ENCODE results near the gene HLA-DOA.

HLA-DOA gene

DNA sequence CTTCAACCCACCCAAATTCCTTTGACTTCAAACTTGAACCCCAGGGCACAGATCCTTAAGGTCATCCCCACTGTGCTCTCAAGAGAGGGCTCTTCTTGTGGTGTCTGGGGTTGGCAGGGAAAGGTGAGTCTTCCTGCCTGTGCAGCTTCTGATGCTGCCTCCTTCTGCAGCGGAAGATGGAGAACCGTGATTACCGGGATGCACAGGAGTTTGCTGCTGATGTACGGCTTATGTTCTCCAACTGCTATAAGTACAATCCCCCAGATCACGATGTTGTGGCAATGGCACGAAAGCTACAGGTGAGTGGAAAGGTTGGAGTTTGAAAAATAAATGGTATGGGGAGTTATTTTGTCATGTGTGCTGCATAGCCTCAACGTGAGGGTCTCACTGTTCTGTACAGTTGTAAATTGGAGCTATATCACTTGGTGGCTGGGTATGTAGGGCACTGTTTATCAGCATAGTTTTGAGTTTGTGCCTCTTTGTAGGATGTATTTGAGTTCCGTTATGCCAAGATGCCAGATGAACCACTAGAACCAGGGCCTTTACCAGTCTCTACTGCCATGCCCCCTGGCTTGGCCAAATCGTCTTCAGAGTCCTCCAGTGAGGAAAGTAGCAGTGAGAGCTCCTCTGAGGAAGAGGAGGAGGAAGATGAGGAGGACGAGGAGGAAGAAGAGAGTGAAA is 32.0 kb downstream of the HLA-DOA start:
- DNase-seq: no peak

DNA sequence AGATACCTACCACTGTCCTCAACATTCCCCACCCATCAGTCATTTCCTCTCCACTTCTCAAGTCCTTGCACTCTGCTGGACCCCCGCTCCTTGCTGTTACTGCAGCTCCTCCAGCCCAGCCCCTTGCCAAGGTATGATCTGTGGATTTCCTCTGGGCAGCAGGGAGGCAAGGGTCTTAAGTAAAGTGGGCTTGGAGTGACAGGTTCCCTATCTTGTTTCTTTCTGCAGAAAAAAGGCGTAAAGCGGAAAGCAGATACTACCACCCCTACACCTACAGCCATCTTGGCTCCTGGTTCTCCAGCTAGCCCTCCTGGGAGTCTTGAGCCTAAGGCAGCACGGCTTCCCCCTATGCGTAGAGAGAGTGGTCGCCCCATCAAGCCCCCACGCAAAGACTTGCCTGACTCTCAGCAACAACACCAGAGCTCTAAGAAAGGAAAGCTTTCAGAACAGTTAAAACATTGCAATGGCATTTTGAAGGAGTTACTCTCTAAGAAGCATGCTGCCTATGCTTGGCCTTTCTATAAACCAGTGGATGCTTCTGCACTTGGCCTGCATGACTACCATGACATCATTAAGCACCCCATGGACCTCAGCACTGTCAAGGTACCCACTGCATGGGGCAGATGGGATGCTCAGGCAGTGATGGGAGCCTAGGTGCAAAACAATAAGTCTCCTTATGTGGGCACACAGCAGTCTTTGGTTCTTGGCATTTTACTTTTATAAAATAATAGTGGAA is 32.9 kb downstream of the HLA-DOA start:
- DNase-seq: no peak

- DNase-seq: no peak
Observed at GRCh38 chr6:32975886-32976285, 33.5 kb downstream of the HLA-DOA start.

DNA sequence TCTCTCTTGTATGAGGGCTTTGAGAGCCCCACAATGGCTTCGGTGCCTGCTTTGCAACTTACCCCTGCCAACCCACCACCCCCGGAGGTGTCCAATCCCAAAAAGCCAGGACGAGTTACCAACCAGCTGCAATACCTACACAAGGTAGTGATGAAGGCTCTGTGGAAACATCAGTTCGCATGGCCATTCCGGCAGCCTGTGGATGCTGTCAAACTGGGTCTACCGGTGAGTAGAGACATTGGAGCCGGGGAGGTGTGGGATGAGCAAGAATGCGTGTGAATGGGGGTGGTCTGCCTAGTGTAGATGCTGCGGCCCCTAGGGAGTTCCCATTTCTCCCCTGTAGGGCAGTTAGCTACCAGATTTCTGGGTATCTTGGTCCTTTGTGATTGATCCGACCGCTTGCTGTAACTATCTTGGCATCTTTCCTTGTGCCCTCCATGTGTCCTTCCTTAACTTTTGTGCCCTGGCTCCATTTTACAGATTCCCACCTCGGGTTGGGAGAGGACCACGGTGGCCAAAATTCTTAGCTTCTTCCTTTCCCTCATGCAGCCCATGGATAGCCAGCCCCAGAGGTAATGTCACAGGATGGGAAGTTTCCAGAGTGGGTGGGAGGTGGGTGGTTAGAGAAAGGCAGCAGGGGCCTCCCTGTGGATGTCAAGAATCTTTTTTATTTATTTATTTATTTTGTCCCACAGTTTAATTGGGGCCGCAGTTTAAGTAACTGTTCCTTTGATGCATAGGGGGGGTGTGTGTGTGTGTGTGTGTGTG is 34.7 kb downstream of the HLA-DOA start:
- DNase-seq: no peak

DNA sequence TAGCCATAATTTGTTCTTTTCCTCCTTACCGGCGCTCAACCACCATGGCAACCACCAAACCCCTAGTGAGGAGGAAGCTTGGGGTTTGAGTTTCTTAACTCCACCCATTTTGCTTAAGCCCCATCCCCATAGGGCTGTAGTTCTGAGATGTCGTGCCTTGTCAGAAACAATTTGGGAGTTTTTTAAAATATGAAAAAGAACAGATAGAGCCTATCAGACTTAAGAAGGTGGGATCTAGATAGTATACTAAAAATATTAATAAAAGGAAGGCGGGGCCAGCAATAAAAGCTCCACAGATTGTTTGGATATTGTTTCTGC is 35.4 kb downstream of the HLA-DOA start:
- peak; percentile 36 for DNase-seq

GRCh38 chr6:32973144-32974015 is 36.0 kb downstream of the HLA-DOA start:
- DNase-seq: peak; percentile 6

DNA sequence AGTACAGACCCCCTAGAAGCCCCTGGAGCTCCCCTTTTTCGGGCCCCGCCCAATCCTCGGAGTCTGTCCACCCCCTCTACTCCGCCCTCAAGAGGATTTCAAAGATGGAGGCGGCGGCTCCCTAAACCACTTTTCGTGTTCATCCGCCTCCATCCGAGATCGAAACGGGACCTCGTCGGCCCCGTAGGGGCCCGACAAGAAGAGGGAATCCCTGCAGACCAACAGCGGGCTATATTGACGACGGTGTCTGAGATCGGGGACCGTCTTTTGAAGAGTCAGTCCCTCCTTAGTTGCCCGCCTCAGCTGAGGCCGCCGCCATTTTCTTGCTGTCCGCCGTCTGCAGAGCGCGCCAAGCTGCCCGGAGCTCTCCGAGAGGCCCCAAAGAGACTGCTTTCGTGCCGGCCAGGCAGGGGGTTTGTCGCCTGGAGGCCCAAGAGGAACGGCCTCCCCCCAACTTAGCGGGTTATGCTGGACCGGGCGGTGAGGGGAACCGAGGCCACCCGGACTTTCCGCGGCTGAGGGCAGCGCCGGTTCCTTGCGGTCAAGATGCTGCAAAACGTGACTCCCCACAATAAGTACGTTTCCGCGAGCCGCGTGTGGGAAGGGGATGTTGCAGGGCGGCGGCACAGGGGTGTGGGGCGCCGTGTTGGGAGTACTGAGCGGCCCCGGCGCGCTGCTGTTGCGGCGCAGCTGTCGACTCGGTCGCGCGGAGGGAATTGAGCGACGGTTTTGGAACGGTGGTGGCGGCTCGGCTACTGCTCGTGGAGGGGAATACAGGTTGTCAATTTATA is 36.8 kb downstream of the HLA-DOA start:
- DNase-seq: no peak

DNA sequence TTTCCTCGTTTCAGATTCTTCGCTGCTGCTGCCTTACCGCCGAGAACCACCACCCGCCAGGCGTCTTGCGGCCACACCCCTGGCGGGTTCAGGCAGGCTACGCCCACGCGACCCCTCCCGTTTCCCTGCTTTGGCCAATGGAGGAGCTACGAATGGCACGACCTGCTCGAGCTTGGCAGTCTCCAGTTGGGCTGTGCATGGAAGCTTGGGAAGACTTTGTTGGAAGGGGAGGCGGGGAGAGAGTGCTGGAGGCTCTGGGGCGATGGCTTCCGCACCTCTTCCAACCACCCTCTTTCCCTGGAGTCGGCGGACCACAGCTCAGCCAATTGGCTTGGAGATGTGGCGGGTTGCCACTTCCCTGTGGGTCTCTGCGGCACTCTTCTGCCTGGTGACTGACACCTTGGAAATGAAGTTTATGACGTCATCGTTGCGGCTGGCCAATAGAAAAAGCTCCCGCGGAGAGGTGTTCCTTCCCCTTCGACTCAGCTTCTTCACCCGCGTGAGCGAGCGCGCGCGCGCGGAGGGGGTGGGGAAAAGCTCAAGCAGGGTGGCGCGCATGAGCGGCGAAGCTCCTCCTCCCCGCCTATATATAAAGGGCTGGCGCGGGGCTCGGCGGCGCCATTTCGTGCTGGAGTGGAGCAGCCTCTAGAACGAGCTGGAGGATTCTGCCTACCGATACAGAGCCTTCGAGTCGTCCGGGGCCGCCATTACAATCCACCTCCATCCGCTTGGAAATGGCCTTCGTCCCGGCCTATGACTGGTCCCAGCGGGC is 37.6 kb downstream of the HLA-DOA start:
- DNase-seq: peak; percentile 99

DNA sequence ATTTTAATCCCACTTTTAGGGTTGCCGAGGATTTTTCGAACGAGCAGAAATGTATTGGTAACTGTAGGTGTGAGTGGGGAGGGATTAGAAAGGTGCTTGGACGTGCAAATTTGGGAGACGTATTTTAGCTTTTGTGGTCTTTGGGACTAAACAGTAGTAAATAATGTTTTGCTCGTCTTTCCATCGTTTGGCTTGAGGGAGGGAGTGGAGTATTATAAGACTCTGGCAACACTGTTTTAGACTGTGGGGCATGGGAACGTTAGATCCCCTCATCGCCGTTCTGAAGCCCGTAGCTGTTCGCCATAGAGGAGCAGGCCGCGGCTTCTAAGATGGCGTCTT is 38.2 kb downstream of the HLA-DOA start:
- no peak for DNase-seq

- peak; percentile 82 for DNase-seq
Observed at GRCh38 chr6:32970413-32971241, 38.8 kb downstream of the HLA-DOA start.

- peak; percentile 68 for DNase-seq
Observed at GRCh38 chr6:32969685-32970412, 39.5 kb downstream of the HLA-DOA start.

- DNase-seq: peak; percentile 79
Observed at GRCh38 chr6:32968867-32969684, 40.3 kb downstream of the HLA-DOA start.

GRCh38 chr6:32968093-32968866 is 41.1 kb downstream of the HLA-DOA start, which contains the start of gene BRD2:
Gene BRD2, plus strand, starts transcription at chr6:32968594. Its CDS starts 4,305 bp downstream, at chr6:32972899.
- DNase-seq: peak; percentile 93

DNA sequence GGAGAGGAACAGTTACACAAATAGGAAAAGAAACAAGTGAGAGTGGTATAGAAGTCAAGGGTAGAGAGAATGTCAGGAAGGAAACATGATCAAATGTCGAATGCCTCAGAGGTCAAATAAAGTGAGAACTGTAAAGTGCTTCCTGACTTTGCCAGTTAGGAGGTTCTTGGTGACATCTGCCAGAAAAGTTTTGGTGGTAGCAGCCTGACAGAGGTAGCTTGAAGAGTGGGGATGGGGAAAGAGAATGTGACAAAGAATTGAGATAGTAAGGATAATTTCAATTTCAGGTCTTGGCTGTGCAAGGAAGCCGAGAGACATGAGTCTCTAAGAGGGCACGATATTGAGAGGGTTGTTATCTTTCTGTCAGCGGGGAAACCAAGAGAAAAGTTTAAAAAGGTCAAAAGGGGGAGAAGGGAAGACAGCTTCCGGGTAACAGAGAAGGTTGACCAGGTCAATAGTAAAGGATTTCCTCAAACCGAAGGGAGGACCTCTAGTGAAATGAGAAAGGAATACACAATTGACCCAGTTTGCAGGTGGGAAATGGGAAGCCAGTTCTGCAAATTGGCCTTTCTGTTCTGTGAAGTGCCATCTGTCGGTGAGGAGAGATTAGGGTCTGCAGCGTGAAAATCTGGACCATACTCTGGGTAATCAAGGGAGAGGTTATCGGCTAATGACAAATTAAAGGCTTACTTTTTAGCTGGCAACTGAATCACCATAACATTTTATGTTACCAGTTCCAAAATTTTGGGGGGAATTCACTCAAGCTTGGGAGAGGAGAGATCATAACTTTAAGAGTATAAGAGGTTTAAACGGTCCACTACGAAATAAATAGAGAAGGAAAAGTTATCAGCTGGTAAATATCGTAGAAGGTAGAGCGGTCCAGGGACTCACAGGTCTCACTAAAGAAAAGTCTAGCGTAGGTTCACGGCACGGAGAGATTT is 42.0 kb downstream of the HLA-DOA start:
- peak; percentile 67 for DNase-seq

DNA sequence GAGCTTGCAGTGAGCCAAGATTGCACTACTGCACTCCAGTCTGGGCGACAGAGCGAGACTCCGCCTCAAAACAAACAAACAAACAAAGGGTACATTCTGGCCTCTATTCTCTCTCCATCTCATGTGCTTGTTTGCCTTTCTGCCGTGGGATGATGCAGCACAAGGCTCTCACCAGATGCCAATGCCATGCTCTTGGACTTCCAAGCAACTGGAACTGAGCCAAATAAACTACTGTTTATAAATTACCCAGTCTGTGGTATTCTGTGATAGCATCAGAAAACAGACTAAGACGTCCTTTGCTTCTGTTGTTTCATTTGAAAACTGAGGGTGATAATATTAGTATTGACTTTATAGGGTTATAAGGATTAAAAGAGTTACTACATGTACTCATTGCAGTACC is 44.6 kb downstream of the HLA-DOA start:
- DNase-seq: no peak

DNA sequence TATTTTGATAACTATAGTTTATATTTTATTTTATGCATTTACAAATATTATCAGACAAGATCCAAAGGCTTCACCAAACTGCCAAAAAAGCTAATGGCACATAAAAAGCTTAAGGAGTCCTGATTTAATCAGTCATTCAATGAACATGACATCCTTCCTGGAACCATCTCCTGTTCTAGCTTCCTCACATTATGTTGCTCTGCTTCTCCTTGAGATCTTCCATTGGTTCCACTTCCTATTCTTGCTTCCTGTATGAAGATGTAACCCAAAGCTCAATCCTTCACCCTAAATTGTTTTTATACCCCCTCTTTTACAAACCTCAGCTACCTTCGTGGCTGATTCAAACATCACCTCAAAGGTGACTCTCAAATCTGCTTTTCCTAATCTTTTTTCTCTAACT is 45.5 kb downstream of the HLA-DOA start:
- DNase-seq: no peak

All from DMS79 treated with DMSO at 0.1 percent for 48 hours (cell line).